Measurements from ENCODE around the gene SLC2A1.

SLC2A1 gene

GRCh38 chr1:42970143-42970542 lies 11.5 kb upstream of the SLC2A1 start:
- Histone ChIP-seq H3K27me3 (ENCODE audit: control insufficient read depth in 5 of 5, insufficient read depth in 4 of 5, low read length in 5 of 5) (no peaks in the 10 kb centered on the region), H3K4me1 (ENCODE audit: control insufficient read depth in 5 of 5, insufficient read depth in 5 of 5, low read length in 5 of 5) (peaks cover 0 to 3% (median 0%) of the 10 kb centered on the region in 5 donors), H3K27ac (ENCODE audit: low read depth, low read length) (no peak overlapping the region), H3K36me3 (ENCODE audit: control insufficient read depth in 5 of 5, insufficient read depth in 5 of 5, low read length in 5 of 5) (no peaks in the 10 kb centered on the region), H3K9ac (ENCODE audit: low read length in 5 of 5) (no peak overlapping the region), H3K4me3 (ENCODE audit: low read depth in 1 of 5, low read length in 5 of 5) (no peak overlapping the region), H3K9me3 (ENCODE audit: control insufficient read depth in 5 of 5, low read length in 5 of 5) (no peaks in the 10 kb centered on the region)

DNA sequence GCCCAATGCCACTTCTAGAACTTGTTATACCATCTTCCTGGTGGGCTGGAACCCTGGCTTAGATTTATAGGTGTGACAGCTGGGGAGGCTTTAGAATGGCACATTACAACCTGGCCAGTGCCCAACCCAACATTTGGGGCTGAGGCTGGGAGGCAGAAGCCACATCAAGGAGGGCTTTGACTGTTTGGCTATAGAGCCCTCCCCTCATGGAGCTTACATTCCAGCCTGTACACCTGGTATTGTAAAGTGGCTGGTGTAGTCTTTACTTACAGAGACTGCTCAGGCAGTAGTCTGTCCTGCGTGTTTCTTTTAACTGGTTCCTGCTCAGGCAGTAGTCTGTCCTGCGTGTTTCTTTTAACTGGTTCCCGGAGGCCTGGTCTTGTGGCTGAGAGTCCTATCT lies 10.0 kb upstream of the SLC2A1 start:
- Histone ChIP-seq H3K4me1 (ENCODE audit: control insufficient read depth in 5 of 5, insufficient read depth in 5 of 5, low read length in 5 of 5) (peaks cover 0 to 3% (median 0%) of the 10 kb centered on the region in 5 donors), H3K9me3 (ENCODE audit: control insufficient read depth in 5 of 5, low read length in 5 of 5) (no peaks in the 10 kb centered on the region), H3K36me3 (ENCODE audit: control insufficient read depth in 5 of 5, insufficient read depth in 5 of 5, low read length in 5 of 5) (no peaks in the 10 kb centered on the region), H3K27ac (ENCODE audit: low read depth, low read length) (no peak overlapping the region), H3K4me3 (ENCODE audit: low read depth in 1 of 5, low read length in 5 of 5) (no peak overlapping the region), H3K9ac (ENCODE audit: low read length in 5 of 5) (no peak overlapping the region), H3K27me3 (ENCODE audit: control insufficient read depth in 5 of 5, insufficient read depth in 4 of 5, low read length in 5 of 5) (no peaks in the 10 kb centered on the region)

DNA sequence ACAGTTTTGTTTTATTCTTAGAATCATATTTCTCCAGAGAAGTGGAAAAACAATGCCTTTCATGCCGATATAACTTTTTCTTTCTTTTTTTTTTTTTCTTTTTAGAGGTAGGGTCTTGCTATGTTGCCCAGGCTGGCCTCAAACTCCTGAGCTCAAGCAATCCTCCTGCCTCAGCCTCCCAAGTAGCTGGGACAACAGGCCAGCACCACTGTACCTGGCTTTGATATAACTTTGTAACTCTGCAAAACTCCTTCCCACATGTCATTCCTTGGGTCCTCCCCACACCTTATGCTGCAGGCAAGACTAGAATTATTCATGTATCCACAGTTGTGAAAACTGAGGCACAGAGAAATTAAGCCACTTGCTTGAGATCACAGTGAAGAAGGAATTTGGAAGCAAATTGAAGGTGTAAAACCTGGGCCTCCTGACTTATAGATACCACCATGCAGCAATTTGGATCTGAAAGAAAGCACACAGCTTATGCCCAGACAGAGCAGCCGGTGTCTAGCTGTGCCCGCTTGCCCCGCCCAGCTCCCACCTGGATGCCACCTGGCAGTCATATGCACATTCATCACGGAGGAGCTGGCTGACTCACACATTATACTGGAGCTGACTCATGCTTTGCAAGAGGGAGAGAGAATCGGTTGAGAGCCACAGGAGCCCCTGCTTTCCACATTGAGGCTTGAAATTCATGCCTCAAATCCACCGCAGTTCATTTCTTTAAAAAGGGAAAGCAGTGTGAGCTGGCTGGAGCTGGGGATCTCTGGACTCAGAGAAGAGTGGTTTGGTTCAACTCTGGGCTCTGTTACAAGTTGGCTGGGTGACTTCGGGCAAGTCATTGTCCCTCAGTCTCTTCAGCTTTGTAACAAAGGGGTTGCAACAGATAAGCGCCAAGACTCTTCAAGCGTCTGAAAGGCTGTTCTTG lies 8.3 kb upstream of the SLC2A1 start:
- no peaks in the 10 kb centered on the region for H3K4me1 ChIP-seq (ENCODE audit: control insufficient read depth in 5 of 5, insufficient read depth in 5 of 5, low read length in 5 of 5)
- no peaks in the 10 kb centered on the region for H3K36me3 ChIP-seq (ENCODE audit: control insufficient read depth in 5 of 5, insufficient read depth in 5 of 5, low read length in 5 of 5)
- H3K27me3 ChIP-seq (ENCODE audit: control insufficient read depth in 5 of 5, insufficient read depth in 4 of 5, low read length in 5 of 5) = peaks cover 0 to 5% (median 0%) of the 10 kb centered on the region in 5 donors
- no peak overlapping the region for H3K9ac ChIP-seq (ENCODE audit: low read length in 5 of 5)
- H3K9me3 ChIP-seq (ENCODE audit: control insufficient read depth in 5 of 5, low read length in 5 of 5) = no peaks in the 10 kb centered on the region
- no peak overlapping the region for H3K4me3 ChIP-seq (ENCODE audit: low read depth in 1 of 5, low read length in 5 of 5)
- H3K27ac ChIP-seq (ENCODE audit: low read depth, low read length) = no peak overlapping the region

- no peaks in the 10 kb centered on the region for H3K4me1 ChIP-seq (ENCODE audit: control insufficient read depth in 5 of 5, insufficient read depth in 5 of 5, low read length in 5 of 5)
- H3K27ac ChIP-seq (ENCODE audit: low read depth, low read length) = no peak overlapping the region
- H3K9ac ChIP-seq (ENCODE audit: low read length in 5 of 5) = no peak overlapping the region
- no peak overlapping the region for H3K4me3 ChIP-seq (ENCODE audit: low read depth in 1 of 5, low read length in 5 of 5)
- peaks cover 0 to 5% (median 4%) of the 10 kb centered on the region in 5 donors for H3K27me3 ChIP-seq (ENCODE audit: control insufficient read depth in 5 of 5, insufficient read depth in 4 of 5, low read length in 5 of 5)
- no peaks in the 10 kb centered on the region for H3K9me3 ChIP-seq (ENCODE audit: control insufficient read depth in 5 of 5, low read length in 5 of 5)
- no peaks in the 10 kb centered on the region for H3K36me3 ChIP-seq (ENCODE audit: control insufficient read depth in 5 of 5, insufficient read depth in 5 of 5, low read length in 5 of 5)
Observed at GRCh38 chr1:42965378-42965777, 6.7 kb upstream of the SLC2A1 start.

DNA sequence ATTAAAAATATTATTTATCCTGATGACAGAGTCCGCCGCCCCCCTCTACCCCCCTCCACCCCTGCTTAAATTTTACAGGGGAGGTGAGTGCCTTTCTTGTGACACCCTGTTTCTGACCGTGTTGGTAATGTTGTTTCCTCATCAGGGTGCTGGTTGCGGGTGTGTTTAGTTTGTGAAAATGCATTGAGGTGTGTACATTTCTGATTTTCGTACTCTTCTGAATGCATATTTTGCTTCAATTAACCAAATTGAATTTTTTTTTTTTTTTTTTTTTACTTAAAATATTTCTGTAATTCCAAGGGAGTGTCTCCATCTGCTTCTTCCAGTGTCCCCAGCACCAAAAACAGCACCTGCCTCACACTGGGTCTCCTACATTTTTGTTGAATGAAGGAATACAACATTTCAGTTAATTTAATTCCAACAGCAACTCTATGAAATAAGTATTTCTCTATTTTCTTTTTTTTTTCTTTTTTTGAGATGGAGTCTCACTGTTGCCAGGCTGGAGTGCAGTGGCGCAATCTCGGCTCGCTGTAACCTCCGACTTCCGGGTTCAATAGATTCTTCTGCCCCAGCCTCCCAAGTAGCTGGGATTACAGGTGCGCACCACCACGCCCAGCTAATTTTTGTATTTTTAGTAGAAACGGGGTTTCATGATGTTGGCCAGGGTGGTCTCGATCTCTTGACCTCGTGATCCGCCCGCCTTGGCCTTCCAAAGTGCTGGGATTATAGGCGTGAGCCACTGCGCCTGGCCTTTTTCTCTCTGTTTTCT lies 5.6 kb upstream of the SLC2A1 start:
- Histone ChIP-seq H3K9ac (ENCODE audit: low read length in 5 of 5) (no peak overlapping the region), H3K27me3 (ENCODE audit: control insufficient read depth in 5 of 5, insufficient read depth in 4 of 5, low read length in 5 of 5) (peaks cover 0 to 5% (median 4%) of the 10 kb centered on the region in 5 donors), H3K9me3 (ENCODE audit: control insufficient read depth in 5 of 5, low read length in 5 of 5) (no peaks in the 10 kb centered on the region), H3K4me1 (ENCODE audit: control insufficient read depth in 5 of 5, insufficient read depth in 5 of 5, low read length in 5 of 5) (peaks cover 0 to 9% (median 6%) of the 10 kb centered on the region in 5 donors), H3K27ac (ENCODE audit: low read depth, low read length) (no peak overlapping the region), H3K36me3 (ENCODE audit: control insufficient read depth in 5 of 5, insufficient read depth in 5 of 5, low read length in 5 of 5) (no peaks in the 10 kb centered on the region), H3K4me3 (ENCODE audit: low read depth in 1 of 5, low read length in 5 of 5) (no peak overlapping the region)

DNA sequence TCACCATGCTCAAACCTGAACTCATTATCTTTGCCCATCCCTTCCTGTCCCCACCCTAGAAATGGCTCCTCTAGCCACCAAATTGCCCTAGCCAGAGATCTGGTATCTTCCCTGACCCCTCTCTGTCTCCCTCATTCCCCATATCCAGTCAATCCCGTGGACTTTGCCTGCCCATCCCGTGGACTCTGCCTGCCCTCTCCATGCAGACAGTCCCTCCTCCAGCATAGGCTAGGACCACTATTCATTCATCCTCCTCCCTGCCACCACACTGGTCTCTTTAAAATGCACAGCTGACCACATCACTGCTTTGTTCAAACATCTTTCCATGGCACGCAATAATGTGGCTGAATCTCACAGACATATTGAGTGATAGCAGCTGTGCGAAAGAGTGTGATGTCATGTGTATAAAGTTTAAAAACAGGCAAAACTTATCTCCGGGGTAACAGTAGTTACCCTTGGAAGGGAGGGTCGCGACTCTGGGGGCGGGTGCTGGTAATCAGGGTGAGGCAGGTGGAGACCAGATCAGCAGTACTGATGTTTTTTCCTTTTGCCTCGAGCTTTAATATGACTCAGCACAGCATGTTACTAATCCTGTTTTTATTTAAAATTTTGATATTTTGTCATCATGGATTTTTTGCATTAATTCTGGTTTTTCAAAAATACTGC lies 4.8 kb upstream of the SLC2A1 start:
- peaks cover 0 to 5% (median 4%) of the 10 kb centered on the region in 5 donors for H3K27me3 ChIP-seq (ENCODE audit: control insufficient read depth in 5 of 5, insufficient read depth in 4 of 5, low read length in 5 of 5)
- no peak overlapping the region for H3K4me3 ChIP-seq (ENCODE audit: low read depth in 1 of 5, low read length in 5 of 5)
- no peaks in the 10 kb centered on the region for H3K36me3 ChIP-seq (ENCODE audit: control insufficient read depth in 5 of 5, insufficient read depth in 5 of 5, low read length in 5 of 5)
- H3K9me3 ChIP-seq (ENCODE audit: control insufficient read depth in 5 of 5, low read length in 5 of 5) = no peaks in the 10 kb centered on the region
- H3K4me1 ChIP-seq (ENCODE audit: control insufficient read depth in 5 of 5, insufficient read depth in 5 of 5, low read length in 5 of 5) = peaks cover 0 to 17% (median 10%) of the 10 kb centered on the region in 5 donors
- no peak overlapping the region for H3K27ac ChIP-seq (ENCODE audit: low read depth, low read length)
- no peak overlapping the region for H3K9ac ChIP-seq (ENCODE audit: low read length in 5 of 5)

DNA sequence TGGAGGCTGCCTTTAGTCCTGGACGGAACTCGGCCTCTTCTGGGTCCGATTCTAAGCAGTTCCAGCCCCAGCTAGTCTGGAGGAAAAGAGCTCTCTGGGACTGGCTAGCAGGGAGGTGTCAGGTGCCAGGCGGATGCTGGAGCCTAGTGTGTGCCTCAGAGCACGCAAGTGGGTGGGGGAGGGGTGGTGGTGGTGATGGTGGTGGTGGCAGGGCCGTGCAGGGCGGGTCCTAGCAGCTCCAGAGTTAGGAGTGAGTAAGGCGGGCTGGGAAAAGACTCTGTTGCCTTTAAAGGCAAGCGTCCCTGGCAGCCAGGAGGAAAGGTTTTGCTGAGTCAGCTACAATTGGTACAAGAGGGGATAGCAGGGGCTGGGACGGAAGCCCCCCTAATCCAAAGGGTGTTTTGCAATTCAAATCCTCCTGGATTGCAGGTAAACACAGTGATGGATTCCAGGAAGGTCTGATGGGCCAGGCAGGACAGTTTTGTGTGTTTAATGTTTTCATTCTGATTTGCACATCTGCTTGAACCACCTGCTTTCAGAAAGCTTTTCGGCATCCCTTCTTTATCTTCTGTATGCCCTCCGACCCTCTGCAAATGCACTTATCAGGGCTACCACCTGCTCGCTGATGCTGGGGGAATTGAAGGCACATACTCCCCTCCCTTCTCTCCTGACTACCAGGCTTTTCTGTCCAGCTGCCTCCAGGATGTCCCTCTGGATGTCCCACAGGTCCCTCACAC lies 4.1 kb upstream of the SLC2A1 start:
- Histone ChIP-seq H3K4me1 (ENCODE audit: control insufficient read depth in 5 of 5, insufficient read depth in 5 of 5, low read length in 5 of 5) (peaks cover 0 to 23% (median 11%) of the 10 kb centered on the region in 5 donors), H3K27ac (ENCODE audit: low read depth, low read length) (no peak overlapping the region)

DNA sequence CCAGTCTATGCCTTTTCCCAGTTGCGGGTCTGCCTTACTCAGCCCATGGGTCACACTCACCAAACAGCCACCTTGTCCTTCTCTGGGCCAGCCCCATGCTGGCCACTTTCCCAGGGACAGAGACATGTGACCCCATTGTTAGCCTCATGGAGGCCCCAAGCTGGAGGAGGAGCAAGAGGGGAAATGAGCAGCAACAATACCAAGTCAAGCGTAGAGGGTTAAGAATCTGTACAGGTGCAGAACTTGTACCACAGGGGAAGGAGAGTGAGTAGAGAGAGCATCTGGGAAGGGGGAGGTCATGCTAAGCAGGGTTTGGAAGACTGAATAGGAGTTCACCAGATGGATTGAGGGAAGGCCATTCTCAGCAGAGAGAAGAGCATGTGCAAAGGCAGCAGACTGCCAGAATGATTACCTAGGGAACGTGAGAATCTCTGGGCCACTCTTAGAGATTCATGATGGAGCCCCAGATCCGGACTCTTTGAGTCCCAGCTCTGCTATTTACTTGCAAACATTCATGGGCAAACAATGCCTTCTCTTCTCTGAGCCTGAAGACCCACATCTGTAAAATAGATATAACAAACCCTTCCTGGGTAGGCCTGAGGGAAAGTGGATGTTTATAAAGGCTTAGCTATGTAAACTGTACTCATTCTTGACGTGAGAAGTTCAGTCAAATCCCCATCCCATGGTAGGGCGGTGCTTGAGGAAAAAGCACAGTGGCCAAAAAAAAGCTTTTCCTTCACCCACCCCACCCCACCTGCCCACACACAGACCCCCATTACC lies 2.8 kb upstream of the SLC2A1 start:
- H3K9me3 ChIP-seq (ENCODE audit: control insufficient read depth in 5 of 5, low read length in 5 of 5) = no peaks in the 10 kb centered on the region
- peaks cover 0 to 5% (median 4%) of the 10 kb centered on the region in 5 donors for H3K27me3 ChIP-seq (ENCODE audit: control insufficient read depth in 5 of 5, insufficient read depth in 4 of 5, low read length in 5 of 5)
- H3K36me3 ChIP-seq (ENCODE audit: control insufficient read depth in 5 of 5, insufficient read depth in 5 of 5, low read length in 5 of 5) = no peaks in the 10 kb centered on the region
- H3K4me3 ChIP-seq (ENCODE audit: low read depth in 1 of 5, low read length in 5 of 5) = no peak overlapping the region
- peaks cover 0 to 31% (median 17%) of the 10 kb centered on the region in 5 donors for H3K4me1 ChIP-seq (ENCODE audit: control insufficient read depth in 5 of 5, insufficient read depth in 5 of 5, low read length in 5 of 5)
- no peak overlapping the region for H3K27ac ChIP-seq (ENCODE audit: low read depth, low read length)
- H3K9ac ChIP-seq (ENCODE audit: low read length in 5 of 5) = no peak overlapping the region

More for the DNA sequence above, 4.1 kb upstream of the SLC2A1 start:
- Histone ChIP-seq H3K36me3 (ENCODE audit: control insufficient read depth in 5 of 5, insufficient read depth in 5 of 5, low read length in 5 of 5) (no peaks in the 10 kb centered on the region), H3K27me3 (ENCODE audit: control insufficient read depth in 5 of 5, insufficient read depth in 4 of 5, low read length in 5 of 5) (peaks cover 0 to 5% (median 4%) of the 10 kb centered on the region in 5 donors), H3K9me3 (ENCODE audit: control insufficient read depth in 5 of 5, low read length in 5 of 5) (no peaks in the 10 kb centered on the region), H3K9ac (ENCODE audit: low read length in 5 of 5) (no peak overlapping the region), H3K4me3 (ENCODE audit: low read depth in 1 of 5, low read length in 5 of 5) (no peak overlapping the region)
